Right atrium auricular region (tissue), 2 donors: ENCODE data around the gene RET. TPM values are rescaled to one million over a fixed set of nuclear protein-coding genes. Genes with fewer than 3 reads are reported as not detected.

Source experiments
- DNase-seq: peaks from one replicate; pipeline ENCODE4 v3.0.0-alpha.2; 2019; ENCODE audit warnings: low spot score
- H3K27ac ChIP-seq, 2 donors: fragments of 200-600 bp; sonication (generic); 1 replicate in 1 of 2; 2 replicates in 1 of 2; pipeline ENCODE4 v1.5.1; 2016 to 2019
- H3K27me3 ChIP-seq, 2 donors: fragments of 200-600 bp; sonication (generic); one replicate each; pipeline versions ENCODE4 v1.5.1 to v1.6.0; 2017 to 2019
- H3K36me3 ChIP-seq: fragments of 200-600 bp; sonication (generic); one replicate; pipeline ENCODE4 v1.5.1; 2016
- H3K4me1 ChIP-seq, 2 donors: fragments of 200-600 bp; sonication (generic); one replicate each; pipeline versions ENCODE4 v1.5.1 to v1.6.0; 2017 to 2019
- H3K4me3 ChIP-seq, 2 donors: fragments of 200-600 bp; sonication (generic); 1 replicate in 1 of 2; 2 replicates in 1 of 2; pipeline ENCODE4 v1.5.1; 2017 to 2019; ENCODE audit warnings: mild to moderate bottlenecking in 1 of 2, moderate library complexity in 1 of 2
- H3K9me3 ChIP-seq, 2 donors: fragments of 200-600 bp; sonication (generic); one replicate each; pipeline ENCODE4 v1.5.1; 2019
- CTCF ChIP-seq, 2 donors: fragments of 200-600 bp; sonication (generic); IDR thresholded peaks; one replicate each; pipeline ENCODE4 v1.5.1; 2019; ENCODE audit warnings: antibody characterized with exemption in 2 of 2
- total RNA-seq, 2 donors: library from RNA; depleted of rRNA; stranded (reverse); fragments of >200 nt; gene quantifications; one replicate each; pipeline ENCODE4 v1.1.0, GENCODE V29; 2016

RET gene
- total RNA-seq, 2 donors from 2014 or later = 0.12 to 0.44 TPM

GRCh38 chr10:43132867-43133787 is 56.3 kb downstream of the RET start:
- Histone ChIP-seq H3K9me3 (no peaks in the 10 kb centered on the region), H3K4me3 (no peak overlapping the region), H3K27me3 (no peaks in the 10 kb centered on the region), H3K4me1 (peaks cover 0 to 13% of the 10 kb centered on the region in 2 donors), H3K27ac (no peak overlapping the region), H3K36me3 (no peaks in the 10 kb centered on the region)
- no peak for TF ChIP-seq CTCF (IDR thresholded peaks at IDR 0.05)
- peak; percentile 42 for DNase-seq

- Histone ChIP-seq H3K9me3 (no peaks in the 10 kb centered on the region), H3K27me3 (no peaks in the 10 kb centered on the region), H3K4me3 (no peak overlapping the region), H3K4me1 (peaks cover 0 to 16% of the 10 kb centered on the region in 2 donors), H3K27ac (no peak overlapping the region), H3K36me3 (no peaks in the 10 kb centered on the region)
- TF ChIP-seq CTCF (IDR thresholded peaks at IDR 0.05) = no peak
- DNase-seq = no peak
Measured at GRCh38 chr10:43134126-43134905, 57.4 kb downstream of the RET start.

GRCh38 chr10:43135064-43135463 is 58.2 kb downstream of the RET start:
- H3K36me3 ChIP-seq = no peaks in the 10 kb centered on the region
- TF ChIP-seq CTCF (IDR thresholded peaks at IDR 0.05) = no peak
- H3K4me3 ChIP-seq = no peak overlapping the region
- no peaks in the 10 kb centered on the region for H3K9me3 ChIP-seq
- H3K27ac ChIP-seq = no peak overlapping the region
- H3K27me3 ChIP-seq = no peaks in the 10 kb centered on the region
- no peak for DNase-seq
- H3K4me1 ChIP-seq = peaks cover 0 to 24% of the 10 kb centered on the region in 2 donors

- Histone ChIP-seq H3K27me3 (no peaks in the 10 kb centered on the region), H3K27ac (no peak overlapping the region), H3K36me3 (no peaks in the 10 kb centered on the region), H3K4me3 (no peak overlapping the region), H3K9me3 (no peaks in the 10 kb centered on the region), H3K4me1 (peaks cover 0 to 25% of the 10 kb centered on the region in 2 donors)
- no peak for DNase-seq
- TF ChIP-seq CTCF (IDR thresholded peaks at IDR 0.05) = no peak
Measured at GRCh38 chr10:43135656-43136055, 58.8 kb downstream of the RET start.

- TF ChIP-seq CTCF (IDR thresholded peaks at IDR 0.05) = no peak
- no peak for DNase-seq
- H3K9me3 ChIP-seq = no peaks in the 10 kb centered on the region
- H3K4me1 ChIP-seq = peaks cover 0 to 25% of the 10 kb centered on the region in 2 donors
- H3K27me3 ChIP-seq = no peaks in the 10 kb centered on the region
- no peak overlapping the region for H3K27ac ChIP-seq
- no peaks in the 10 kb centered on the region for H3K36me3 ChIP-seq
- no peak overlapping the region for H3K4me3 ChIP-seq
Measured at GRCh38 chr10:43136432-43136831, 59.6 kb downstream of the RET start.
